Stimulated activated CD4-positive, alpha-beta T cell treated with anti-CD3 and anti-CD28 coated beads, Interleukin-4, amount 100 ng/mL, for 1 hour (primary cell): ENCODE results near the gene PRR27.
"Not testable (repeated sequence)": the region's sequence is repeated elsewhere in the genome, so short reads cannot be mapped to it uniquely, and the experiment has no call there.

Source experiments
- DNase-seq: peaks from one replicate; pipeline ENCODE4 v3.0.0-alpha.2; 2020

The PRR27 gene

DNA sequence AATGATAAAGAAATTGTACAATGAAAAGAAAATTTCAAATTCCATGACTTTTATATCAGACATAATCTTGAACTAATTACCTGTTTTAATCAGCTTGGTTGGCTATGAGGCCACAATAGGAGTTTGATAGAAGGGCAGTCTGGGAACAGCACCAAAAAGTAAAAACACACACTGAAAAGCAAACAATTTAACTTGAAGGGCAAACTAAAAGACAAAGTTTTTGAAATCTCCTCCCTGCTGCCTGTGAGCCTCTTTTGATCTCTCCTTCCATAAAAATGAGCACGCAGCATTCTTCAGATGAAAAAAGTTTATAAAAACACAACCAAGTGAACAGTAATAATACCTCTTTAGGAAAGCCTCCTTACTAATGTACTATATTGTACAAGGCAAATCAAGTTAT is 49.6 kb downstream of the PRR27 start:
- DNase-seq: no peak

DNA sequence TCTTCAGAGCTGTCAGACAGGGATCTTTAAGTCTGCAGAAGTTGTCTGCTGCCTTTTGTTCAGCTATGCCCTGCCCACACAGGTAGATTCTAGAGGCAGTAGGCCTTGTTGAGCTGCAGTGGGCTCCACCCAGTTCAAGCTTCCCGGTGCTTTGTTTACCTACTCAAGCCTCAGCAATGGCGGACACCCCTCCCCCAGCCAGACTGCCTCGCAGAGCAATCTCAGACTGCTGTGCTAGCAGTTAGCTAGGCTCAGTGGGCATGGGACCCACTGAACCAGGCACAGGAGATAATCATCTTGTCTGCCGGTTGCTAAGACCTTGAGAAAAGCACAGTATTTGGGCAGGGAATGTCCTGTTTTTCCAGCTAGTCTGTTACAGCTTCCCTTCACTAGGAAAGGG is 58.7 kb downstream of the PRR27 start:
- DNase-seq: not testable (repeated sequence)
